Measurements from ENCODE around the gene SLC19A1.

The SLC19A1 gene

DNA sequence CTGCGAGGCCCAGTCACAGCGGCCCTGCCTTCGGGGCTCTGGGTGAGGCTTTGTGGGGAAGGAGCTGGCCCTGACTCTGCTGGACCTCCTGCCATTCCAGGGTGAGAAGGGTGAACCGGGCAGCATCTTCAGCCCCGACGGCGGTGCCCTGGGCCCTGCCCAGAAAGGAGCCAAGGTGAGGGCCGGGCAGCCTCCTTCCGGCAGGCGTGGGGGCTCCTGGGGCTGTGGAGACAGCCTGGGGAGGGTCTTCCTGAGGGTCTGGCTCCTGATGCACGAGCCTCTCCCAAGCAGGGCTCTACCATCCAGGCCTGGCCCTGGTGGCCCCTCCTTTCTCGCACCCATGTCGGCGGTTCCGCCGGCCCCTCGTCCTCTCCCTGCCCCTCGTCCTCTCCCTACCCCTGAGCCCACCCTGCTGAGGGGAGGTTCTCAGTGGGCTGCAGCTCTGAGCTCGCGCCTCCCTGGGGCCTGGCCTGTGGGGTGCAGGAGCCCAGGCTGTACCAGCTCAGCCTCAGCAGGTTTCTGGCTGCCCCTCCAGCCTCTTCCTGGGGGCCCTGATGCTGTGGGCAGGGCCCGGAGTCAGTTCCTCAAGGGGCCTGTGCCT lies 48.7 kb downstream of the SLC19A1 start:
- no peak overlapping the region for H3K4me3 ChIP-seq (ENCODE audit: control insufficient read depth, low read depth, low read length)
- TF ChIP-seq, protein P1, sequence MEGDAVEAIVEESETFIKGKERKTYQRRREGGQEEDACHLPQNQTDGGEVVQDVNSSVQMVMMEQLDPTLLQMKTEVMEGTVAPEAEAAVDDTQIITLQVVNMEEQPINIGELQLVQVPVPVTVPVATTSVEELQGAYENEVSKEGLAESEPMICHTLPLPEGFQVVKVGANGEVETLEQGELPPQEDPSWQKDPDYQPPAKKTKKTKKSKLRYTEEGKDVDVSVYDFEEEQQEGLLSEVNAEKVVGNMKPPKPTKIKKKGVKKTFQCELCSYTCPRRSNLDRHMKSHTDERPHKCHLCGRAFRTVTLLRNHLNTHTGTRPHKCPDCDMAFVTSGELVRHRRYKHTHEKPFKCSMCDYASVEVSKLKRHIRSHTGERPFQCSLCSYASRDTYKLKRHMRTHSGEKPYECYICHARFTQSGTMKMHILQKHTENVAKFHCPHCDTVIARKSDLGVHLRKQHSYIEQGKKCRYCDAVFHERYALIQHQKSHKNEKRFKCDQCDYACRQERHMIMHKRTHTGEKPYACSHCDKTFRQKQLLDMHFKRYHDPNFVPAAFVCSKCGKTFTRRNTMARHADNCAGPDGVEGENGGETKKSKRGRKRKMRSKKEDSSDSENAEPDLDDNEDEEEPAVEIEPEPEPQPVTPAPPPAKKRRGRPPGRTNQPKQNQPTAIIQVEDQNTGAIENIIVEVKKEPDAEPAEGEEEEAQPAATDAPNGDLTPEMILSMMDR (conservative IDR thresholded peaks at IDR 0.05; ENCODE audit: control insufficient read depth, insufficient read depth, low read depth, low read length) = no peak
- no peak for DNase-seq (ENCODE audit: low read depth)

DNA sequence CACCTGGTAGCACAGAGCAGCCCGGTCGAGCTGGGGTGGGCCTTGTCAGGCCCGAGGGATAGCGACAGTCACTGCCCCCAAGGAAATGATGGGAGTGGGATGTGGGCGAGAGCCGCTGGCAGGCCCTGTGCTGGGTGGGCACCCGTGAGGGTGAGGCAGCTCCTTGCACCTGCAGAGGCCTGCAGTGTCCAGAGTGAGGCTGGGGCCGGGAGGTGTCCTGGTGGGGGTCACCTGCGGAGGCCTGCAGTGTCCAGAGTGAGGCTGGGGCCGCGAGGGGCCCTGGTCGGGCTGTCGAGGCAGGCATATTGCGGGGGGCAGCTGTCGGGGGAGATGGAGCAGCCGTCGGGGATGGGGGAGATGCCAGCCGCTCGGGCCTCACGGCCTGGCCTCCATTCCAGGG lies 49.5 kb downstream of the SLC19A1 start:
- no peak for DNase-seq (ENCODE audit: low read depth)
- TF ChIP-seq, protein P1 (conservative IDR thresholded peaks at IDR 0.05; ENCODE audit: control insufficient read depth, insufficient read depth, low read depth, low read length) = no peak
- no peak overlapping the region for H3K4me3 ChIP-seq (ENCODE audit: control insufficient read depth, low read depth, low read length)

DNA sequence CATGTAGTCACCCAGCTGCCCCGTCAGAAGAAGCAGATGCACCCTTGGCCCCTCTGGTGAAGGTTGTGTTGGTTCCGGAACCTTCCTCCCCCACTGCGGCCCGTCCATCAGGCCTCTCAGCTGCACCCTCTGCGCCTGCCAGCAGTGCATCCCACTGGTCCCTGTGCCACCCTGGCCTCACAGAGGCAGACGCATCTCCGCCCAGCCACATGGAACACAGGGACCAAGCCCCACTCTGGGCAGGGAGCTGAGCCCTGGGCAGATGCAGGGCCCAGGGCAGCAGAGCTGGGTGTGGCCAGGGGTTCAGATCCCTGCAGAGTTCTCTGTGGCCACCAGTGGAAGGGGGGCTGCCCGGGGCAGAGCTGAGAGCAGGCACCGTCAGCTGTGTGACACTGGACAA lies 50.6 kb downstream of the SLC19A1 start:
- no peak for DNase-seq (ENCODE audit: low read depth)
- no peak overlapping the region for H3K4me3 ChIP-seq (ENCODE audit: control insufficient read depth, low read depth, low read length)
- TF ChIP-seq, protein P1 (conservative IDR thresholded peaks at IDR 0.05; ENCODE audit: control insufficient read depth, insufficient read depth, low read depth, low read length) = no peak

DNA sequence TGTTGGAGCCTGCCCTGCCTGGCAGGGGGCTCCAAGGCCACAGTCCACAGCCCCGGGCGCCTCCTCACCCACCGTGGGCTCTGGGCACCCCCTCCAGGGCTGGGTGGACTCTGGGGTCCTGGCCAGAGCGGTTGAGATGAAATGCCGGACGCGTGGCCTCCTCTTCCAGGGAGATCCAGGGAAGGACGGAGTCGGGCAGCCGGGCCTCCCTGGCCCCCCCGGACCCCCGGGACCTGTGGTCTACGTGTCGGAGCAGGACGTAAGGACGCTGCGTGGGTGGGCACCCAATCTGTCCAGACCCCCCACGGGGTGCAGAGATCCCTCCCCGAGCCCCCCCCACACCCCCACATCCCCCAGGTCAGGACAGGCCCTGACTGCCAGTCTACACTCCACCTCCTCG lies 51.2 kb downstream of the SLC19A1 start:
- no peak for DNase-seq (ENCODE audit: low read depth)
- H3K4me3 ChIP-seq (ENCODE audit: control insufficient read depth, low read depth, low read length) = no peak overlapping the region
- TF ChIP-seq, protein P1 (conservative IDR thresholded peaks at IDR 0.05; ENCODE audit: control insufficient read depth, insufficient read depth, low read depth, low read length) = no peak

- DNase-seq (ENCODE audit: low read depth) = no peak
- TF ChIP-seq, protein P1 (conservative IDR thresholded peaks at IDR 0.05; ENCODE audit: control insufficient read depth, insufficient read depth, low read depth, low read length) = no peak
- H3K4me3 ChIP-seq (ENCODE audit: control insufficient read depth, low read depth, low read length) = no peak overlapping the region
Measured at GRCh38 chr21:45490049-45490731, 52.0 kb downstream of the SLC19A1 start.

- no peak for DNase-seq (ENCODE audit: low read depth)
- H3K4me3 ChIP-seq (ENCODE audit: control insufficient read depth, low read depth, low read length) = no peak overlapping the region
- TF ChIP-seq, protein P1 (conservative IDR thresholded peaks at IDR 0.05; ENCODE audit: control insufficient read depth, insufficient read depth, low read depth, low read length) = no peak
Measured at GRCh38 chr21:45489722-45489982, 52.6 kb downstream of the SLC19A1 start.

Measured in fibroblast of mammary gland (primary cell).